Hindlimb muscle (tissue), 1 donor: ENCODE measurements around the gene BSND. TPM values are rescaled to one million over a fixed set of nuclear protein-coding genes. Genes with fewer than 3 reads are reported as not detected.
A peak's percentile ranks its signal among the peaks of the same experiment; 100 is the strongest.

Source experiments
- DNase-seq: peaks from one replicate; pipeline ENCODE4 v3.0.0-alpha.2; 2013
- polyA plus RNA-seq: library from polyadenylated mRNA; unstranded; fragments of 120-200 nt; gene quantifications from one replicate; pipeline ENCODE4 v1.2.1, GENCODE V29; 2013; ENCODE audit not compliant: insufficient read length

The BSND gene
- polyA plus RNA-seq, 1 donor = 0.08 TPM

- no peak for DNase-seq
Measured at GRCh38 chr1:55048453-55049270, 49.9 kb downstream of the BSND start.

DNA sequence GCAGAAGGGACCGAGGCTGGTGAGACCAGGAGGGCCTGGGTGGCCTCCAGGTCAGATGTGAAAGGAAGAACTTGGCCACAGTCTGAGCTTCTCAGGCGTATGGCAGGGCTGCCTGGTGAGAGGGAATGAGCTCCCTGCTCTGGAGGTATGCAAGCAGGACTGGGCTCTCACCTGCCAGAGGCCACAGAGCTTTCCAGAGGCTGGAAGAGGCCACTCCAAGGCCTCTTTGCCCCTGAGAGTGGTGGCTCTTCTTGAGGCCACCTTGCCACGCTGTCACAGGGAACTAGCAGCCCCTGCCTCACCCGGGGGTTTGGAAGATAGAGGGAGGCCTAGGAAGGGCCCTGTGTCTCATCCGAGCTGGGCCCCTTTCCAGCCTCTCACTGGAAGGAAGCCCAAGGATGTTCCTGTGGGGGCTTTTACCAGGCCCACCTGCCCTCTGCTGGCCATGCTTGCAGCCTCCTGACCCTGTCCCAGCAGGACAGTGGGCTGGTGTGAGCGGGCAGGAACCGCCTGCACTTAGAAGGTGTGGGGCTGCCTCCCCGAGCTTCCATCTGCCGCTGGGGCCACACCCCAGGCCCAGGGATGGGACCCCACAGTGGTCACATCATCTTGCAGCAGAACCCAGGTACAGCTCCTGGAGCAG, 50.7 kb downstream of the BSND start:
- DNase-seq = no peak

DNA sequence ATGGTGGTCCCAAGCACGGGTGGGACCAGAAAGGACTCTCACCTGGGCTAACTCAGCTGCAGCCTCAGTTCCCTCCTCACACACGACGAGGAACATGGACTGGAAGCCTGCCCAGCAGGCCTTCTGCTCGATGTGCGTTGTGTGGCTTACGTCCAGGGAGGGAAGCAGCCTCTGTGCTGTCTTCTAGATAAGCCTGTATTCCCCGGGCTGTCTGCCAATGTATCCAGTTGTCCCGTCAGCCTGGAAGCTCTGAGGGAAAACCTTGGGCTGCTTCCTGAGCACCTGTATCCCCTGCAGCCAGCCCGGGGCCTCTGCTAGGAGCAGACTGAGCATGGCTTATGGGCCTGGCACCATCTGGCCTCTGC, 51.2 kb downstream of the BSND start:
- peak; percentile 50 for DNase-seq

DNA sequence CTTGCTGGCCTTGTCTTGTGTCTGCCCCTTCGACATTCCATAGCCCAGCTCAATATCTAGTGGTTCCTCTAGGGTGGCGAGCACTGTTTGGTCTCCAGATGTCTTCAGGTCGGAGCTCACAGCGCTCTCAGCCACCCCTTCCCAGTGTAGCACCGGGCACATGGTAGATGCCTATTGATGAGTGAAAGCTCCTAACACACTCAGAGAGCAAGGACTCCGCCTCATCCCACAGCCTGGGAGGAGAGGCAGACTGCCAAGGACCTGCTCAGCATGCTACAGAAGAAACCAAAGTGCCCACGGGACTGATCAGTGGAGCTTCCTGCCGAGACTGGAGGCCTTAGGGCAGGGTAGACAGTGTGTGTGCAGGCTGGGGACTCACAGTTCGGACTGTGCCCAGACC, 51.5 kb downstream of the BSND start:
- no peak for DNase-seq

DNA sequence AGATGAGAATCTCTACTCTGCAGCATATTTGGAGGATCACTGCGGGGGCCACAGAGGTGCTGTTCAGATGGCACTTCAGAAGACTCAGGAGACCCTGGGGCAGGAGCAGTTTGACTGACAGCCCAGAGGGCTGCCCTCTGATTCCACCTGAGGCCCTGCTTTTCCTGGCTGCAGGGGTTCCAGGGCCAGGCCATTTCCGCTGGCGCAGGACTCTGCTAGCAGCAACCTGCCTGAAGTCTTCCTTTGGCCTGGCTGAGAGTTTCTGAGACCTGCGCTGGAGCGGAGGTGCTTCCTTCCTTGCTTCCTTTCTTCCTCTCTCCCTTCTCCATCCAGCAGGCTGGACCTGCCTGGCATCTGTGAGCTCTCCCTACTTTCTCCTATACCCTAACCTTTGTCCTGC, 52.4 kb downstream of the BSND start:
- DNase-seq = no peak

- no peak for DNase-seq
Measured at GRCh38 chr1:55051621-55052020, 52.9 kb downstream of the BSND start.

GRCh38 chr1:55052221-55053142, 53.7 kb downstream of the BSND start:
- no peak for DNase-seq

DNA sequence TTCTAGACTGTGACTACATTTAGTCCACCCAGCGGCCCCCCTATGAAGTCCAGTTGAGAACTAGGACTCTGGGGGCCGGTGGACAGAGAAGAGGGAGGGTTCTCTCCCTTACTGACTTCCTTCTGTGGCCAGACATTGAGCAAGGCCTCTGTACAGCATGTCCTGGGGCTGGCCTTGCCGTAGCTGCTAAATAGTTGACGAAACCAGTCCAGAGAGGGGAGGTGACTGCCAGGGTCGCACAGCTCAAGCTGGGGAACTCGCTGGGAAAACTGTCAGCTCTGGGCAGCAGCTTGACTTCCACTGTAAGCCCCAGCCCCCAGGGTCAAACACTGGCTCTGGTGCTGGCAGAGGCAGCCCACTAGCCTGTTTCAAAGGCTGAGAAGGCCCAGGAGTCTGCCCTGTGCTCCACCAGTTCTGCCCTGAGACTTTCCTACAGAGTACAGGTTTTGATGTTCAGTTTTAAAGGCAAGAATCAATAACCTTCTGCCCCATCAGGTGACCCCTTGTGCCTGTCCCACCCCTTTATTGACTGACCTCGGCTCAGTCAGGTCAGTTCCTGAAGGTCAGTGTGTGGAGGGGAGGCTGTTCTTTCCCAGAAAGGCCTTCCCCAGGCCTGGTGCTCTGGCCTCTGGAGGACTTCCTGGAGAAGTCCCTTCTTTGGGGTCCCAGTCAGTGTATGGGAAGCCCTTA, 54.7 kb downstream of the BSND start:
- no peak for DNase-seq

GRCh38 chr1:55054396-55054795, 55.7 kb downstream of the BSND start:
- DNase-seq = no peak

DNA sequence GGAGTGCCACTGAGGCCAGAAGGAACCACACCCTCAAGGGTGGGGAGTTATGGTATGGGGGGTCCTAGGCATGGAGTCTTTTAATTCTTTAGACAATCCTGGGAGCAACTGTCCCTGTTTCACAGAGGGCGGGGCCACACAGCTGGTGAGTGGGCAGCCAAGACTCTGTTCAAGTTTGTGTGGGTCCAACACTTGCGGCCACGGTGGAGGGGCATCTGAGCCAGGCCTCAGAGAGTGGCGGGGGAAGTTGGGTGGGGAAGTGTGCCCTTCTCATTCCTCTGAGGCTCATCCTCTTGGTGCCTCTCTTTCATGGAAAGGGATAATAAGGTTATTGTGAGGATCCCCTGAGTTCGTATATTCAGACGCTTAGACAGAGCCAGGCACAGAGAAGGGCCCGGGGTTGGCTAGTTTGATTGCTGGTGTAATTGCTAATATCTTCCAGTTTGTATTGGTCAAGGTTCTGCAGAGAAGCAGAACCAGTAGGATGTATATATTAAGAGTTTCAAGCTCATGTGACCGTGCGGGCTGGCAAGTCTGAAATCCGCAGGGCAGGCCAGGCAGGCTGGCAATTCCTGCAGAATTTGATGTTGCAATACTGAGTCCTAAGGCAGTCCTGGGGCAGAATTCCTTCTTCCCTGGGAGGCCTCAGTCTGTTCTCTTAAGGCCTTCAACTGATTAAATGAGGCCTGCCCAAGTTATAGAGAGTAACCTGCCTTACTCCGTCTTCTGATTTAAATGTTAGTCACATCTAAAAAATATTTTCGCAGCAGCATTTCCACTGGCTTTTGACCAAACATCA, 56.5 kb downstream of the BSND start:
- no peak for DNase-seq

DNA sequence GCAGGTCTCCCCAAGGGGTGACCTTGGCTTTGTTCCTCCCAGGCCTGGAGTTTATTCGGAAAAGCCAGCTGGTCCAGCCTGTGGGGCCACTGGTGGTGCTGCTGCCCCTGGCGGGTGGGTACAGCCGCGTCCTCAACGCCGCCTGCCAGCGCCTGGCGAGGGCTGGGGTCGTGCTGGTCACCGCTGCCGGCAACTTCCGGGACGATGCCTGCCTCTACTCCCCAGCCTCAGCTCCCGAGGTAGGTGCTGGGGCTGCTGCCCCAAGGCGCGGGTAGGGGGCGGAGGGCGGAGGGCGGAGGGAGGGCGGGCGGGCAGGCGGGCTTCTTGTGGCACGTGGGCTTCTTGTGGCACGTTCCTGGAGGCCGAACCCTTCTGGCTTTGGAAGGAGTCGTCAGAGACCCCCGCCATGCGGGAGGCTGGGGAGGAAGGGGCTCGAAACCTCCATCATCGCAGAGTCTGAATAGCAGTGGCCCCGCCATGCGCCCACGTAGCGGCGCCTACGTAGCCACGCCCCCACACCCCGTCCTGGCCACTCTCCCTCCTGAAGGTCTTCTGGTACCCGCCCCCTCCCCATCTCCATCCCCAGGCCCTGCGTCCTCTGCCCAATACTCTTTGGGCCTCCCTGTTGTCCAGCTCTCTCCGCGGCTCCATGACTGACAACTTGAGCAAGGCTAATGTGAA, 57.4 kb downstream of the BSND start:
- DNase-seq = no peak

GRCh38 chr1:55056632-55056992, 57.9 kb downstream of the BSND start:
- DNase-seq = no peak

DNA sequence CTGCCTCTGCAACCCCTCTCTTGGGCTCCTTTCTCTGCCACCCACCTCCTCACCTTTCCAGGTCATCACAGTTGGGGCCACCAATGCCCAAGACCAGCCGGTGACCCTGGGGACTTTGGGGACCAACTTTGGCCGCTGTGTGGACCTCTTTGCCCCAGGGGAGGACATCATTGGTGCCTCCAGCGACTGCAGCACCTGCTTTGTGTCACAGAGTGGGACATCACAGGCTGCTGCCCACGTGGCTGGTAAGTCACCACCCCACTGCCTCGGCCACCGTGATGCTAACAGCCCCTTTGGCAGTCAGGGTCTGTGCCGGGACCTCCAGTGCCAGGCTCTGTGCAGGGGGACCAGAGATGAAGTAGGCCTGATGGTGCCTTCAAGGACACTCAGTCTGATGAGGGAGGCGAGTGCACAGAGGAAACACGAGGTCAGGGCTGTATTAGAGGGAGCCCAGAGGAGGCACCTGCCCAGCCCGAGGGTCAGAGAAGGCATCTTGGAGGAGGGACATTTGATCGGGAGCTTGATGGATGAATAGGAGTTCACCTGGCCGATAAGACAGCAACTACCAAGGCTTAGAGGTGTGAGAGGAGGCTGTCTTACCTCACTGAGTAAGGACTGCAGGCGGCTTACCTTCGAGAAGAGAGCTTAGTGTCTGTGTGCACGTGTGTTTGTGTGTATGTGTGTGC, 58.7 kb downstream of the BSND start:
- no peak for DNase-seq

DNA sequence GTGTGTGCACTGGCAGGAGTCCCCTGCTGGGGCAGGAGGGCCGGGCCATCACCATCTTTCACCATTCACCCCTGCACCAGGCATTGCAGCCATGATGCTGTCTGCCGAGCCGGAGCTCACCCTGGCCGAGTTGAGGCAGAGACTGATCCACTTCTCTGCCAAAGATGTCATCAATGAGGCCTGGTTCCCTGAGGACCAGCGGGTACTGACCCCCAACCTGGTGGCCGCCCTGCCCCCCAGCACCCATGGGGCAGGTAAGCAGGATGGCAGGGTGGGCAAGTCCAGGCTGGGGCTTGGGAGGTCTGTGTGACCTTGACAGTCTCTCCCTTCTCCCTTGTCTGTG, 59.2 kb downstream of the BSND start:
- DNase-seq = no peak

DNA sequence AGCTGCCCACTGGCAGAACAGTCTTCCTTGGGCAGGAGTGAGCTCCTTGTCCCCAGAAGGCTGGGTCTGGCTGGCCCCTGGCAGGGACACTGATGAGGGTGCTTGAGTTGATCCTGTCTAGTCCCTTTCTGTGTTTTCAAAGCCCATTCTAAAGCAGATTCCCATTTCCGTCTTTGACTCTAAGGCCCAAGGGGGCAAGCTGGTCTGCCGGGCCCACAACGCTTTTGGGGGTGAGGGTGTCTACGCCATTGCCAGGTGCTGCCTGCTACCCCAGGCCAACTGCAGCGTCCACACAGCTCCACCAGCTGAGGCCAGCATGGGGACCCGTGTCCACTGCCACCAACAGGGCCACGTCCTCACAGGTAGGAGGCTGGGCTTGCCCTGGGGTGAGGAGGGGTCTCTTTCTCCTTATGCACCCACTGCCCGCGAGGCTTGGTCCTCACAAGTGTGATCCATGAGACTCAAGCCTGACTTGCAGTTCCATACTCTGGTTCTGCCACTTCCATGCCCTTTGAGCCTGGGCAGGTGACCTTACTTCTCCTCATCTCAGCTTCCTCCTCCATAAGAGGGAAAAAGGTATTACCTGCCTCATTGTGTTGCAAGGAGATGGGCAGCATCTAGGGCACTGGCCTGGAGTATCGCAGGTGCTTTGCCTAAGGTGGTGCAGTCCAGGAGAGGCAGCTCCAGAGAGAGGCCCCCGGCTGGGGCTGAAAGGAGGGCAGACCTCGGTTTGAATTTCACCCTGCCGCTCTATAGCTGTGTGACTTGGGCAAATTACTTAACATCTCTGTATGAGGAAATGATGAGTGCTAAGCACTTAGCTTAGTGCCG, 60.8 kb downstream of the BSND start:
- no peak for DNase-seq

DNA sequence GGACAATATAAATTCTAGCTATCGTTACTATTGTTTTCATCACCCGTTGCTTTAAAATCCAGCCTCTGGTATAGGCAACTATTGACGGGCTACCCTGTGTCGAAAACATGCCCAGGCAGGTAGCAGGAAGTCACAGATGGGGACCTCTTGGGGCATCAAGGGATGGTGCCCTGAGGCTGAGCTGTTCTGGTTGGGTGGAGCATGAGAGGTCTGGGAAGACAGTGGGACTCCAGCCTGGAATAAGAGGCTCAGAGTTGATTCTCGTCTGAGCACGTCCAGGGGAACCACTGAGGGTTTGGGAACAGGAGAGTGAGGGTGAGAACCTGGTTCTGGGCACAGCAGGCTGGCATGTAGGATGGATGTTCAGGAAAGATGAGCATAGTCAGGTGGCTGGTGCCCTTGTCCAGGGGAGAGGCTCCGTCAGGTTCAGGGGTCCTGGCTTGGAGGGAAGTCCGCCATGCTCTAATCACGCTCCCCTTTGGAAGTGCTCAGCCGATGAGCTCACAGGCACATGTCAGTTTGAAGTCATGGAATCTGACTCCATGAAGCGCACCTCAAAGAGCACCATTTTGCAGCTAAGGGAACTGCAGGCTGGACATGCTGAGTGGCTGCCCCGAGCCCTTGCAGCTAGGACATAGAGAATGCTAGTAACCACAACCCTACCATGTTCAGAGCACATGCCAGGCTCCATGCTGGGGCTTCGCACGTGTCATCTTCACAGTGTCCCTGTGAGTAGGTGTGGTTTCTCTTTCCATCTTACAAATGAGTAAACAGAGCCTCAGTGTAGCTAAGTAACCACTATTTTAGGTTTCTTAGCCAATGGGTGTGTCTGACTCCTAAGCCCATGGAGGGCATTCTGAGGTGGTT, 61.6 kb downstream of the BSND start:
- no peak for DNase-seq

GRCh38 chr1:55061000-55061705, 62.4 kb downstream of the BSND start:
- no peak for DNase-seq
